GM19463 (cell line): Measurements from ENCODE around the gene SGTA.

Experiments
- ATAC-seq: cut with Tn5 transposase; IDR thresholded peaks from one replicate; pipeline ENCODE4 v1.9.1; 2021; ENCODE audit warnings: mild to moderate bottlenecking, moderate library complexity; ENCODE audit not compliant: unreplicated experiment

SGTA gene

DNA sequence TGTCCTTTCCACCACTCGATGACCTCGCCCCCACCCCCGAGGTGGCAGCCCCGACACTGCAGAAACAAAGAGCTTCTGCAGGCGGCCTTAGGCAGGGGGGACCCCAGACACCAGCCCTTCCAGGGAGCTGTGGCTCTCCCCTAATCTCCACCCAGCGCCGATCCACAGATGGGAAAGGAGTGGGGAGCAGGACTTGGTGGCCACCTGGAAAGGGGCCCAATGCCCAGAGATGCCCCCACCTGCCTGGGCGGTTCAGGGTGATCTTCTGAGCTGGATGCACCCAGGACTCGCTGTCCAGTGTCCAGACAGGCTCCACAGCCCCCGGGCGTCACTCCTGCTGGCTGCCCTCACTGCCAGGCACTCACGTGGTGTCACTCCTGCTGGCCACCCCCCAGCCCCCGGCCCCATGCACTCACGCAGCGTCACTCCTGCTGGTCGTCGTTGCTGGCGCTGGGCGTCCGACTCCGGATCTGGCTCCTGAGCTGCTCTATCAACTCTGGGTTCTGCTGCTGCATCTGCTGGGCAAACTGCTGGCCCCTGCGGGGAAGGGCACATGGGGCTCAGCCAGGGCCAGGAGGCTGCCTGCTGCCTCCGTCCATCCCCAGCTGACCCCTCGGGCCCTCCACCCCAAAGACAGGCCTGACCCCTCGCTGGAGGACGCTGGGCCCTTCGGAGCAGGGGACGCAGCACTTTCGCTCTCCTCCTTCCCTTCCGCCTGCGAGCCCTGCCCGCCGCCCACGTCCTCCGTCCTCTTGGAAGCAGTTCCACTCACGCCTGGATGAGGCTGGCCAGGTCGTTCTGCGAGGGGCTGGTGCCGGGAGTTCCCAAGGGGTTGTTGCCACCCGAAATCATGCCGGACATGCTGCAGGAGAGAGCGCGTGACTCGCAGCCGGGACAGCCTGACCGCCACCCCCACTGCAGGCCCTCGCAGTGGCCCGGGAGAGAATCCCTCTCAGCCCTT, 25.9 kb downstream of the SGTA start:
- ATAC-seq: no peak

DNA sequence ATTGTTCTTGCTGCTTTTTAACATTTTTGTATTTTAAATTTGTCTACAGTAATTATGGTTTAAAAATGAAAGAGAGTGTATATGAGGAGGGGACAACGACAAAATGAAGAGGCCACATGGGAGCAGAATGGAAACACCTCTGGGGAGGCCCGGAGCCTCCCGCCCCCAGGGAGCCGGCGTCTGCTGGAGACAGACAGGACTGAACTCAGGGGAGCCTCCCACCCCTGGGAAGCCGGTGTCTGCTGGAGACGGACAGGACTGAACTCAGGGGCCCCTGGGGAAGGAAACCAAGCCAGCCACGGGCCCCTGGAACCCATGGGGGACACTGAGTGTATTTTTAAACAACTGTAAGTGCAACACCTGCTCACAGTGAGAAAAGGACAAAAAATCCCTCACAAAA, 26.6 kb downstream of the SGTA start:
- ATAC-seq: no peak

DNA sequence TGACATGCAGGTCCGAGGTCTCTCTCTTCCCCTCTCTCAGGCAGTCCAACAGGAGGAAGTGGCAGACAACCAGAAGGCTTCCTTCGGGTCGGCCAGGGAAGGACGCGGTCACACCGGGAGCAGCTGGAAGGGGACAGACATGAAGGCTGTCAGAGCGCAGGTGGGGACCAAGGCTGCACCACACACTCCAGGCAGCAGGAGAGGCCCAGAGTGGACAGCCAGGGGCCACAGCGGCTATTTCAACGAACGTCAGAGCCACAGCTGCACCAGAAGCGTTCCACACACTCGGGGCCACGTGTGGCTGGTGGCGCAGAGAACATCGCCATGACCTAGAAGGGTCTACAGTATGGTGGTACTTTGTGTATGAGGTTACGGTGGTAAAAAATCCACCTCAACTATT, 27.3 kb downstream of the SGTA start:
- ATAC-seq: no peak

DNA sequence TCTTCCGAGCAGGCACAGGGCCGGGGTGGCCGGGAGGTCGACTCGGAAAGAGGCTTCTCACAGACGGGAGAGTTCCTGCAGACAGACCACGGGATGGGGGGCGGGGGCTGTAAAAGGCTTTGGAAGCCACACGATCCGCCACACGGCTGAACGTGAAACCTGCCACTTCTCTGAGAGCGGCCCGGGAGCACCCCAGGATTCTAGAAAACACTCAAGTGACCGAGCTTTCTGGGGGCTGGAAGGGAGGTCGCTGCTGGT, 27.7 kb downstream of the SGTA start:
- no peak for ATAC-seq

DNA sequence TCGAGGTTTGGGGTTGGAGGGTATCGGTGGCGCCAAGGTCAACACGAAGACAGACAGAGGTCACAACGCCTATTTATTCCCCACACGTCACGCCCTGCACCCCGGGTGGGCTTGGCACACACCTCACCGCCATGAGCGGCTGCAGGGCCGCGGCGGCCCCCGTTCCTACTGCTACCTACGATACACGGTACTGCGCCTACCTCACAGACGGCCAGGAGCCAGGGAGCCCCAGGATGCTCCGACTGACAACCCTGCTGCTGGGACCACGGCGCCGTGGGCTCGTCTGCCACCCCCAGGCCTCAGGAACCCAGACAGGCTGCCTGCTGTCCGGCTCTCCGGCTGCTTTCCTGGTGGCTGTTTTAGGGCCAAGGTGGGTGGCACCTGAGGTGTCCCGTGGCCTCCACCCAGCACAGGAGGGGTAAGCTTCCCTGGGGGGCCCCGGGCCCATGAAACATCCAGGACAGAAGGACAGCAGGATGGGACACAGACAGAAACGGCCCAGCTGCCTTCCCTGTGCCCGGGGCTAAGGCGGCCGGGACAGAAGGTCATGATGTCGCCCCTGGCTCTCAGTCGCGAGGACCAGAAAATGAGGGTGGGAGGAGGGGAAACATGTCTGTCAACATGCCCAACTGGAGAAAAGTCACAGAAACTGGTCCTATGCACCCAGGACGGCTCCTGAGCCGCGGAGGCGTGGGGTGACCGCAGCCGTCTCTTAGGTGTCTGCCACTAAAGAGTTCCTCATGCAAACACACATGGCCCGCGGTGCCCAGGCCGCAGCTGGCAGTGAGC, 28.2 kb downstream of the SGTA start:
- no peak for ATAC-seq

DNA sequence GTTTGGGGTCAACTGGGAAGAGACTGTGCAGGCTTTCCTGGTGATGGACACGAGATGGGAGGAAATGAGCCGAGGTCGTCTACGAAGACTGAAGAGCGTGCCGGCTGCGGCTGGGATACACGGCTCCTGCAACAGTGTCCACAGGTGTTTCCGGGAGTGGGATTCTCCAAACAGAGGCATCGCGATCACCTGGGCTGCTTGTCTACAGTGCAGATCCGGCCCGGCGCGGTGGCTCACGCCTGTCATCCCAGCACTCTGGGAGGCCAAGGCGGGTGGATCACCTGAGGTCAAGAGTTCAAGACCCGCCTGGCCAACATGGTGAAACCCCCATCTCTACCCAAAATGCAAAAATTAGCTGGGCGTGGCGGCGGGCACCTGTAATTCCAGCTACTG, 31.6 kb downstream of the SGTA start:
- no peak for ATAC-seq

DNA sequence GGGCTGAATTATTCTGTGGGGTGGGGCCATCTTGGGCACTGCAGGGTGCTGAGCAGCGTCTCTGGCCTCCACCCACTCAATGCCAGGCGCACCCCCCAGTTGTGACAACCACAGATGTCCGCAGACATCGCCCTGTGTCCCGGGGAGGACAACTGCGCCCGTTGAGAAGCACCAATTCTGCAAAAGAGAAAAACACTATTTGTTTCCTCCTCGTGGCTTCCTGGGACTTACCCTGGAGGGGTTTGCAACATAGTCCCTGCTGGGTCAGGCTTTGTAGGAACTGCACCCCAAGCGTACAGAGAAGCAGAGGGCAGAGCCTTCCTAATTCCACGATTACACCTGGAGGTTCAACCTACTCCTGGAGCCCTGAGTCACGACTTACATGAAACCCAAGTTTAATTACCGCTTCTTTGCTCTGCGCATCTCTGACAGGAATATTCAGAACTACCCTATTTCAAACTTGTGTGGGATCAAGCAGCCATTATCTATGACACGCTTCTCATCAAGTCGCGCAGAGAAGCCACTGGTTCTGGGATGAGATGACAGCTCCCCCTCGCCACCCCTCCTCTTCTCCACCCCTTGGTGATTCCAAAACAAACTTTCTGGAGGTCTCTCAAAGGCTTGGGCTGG, 32.1 kb downstream of the SGTA start:
- ATAC-seq: no peak

DNA sequence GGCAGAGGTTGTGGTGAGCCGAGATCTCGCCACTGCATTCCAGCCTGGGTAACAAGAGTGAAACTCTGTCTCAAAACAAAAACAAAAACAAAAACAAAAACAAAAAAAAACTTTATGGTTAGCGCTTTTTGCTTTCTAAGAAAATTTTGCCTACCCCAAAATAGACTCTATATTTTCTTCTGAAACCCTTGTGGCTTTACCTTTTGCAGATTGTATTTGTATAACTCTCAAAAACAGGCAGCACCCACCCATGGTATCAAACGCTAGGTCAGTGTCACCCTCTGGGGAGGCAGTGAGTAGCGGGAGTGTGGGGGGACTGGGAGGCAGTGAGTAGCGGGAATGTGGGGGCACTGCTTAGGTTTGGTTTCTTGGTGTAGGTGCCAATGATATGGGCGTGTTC, 35.7 kb downstream of the SGTA start:
- no peak for ATAC-seq

DNA sequence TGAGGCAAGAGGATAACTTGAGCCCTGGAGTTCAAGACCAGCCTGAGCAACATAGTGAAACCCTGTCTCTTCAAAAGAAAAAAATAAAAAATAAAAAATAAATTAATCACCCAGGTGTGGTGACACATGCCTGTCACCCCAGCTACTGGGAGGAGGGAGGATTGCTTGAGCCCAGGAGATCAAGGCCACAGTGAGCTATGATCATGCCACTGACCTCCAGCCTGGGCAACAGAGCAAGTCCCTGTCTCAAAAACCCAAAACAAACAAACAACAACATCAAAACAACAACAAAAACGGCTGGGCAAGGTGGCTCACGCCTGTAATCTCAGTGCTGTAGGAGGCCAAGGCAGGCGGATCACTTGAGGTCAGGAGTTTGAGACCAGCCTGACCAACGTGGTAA, 39.0 kb downstream of the SGTA start:
- ATAC-seq: no peak

DNA sequence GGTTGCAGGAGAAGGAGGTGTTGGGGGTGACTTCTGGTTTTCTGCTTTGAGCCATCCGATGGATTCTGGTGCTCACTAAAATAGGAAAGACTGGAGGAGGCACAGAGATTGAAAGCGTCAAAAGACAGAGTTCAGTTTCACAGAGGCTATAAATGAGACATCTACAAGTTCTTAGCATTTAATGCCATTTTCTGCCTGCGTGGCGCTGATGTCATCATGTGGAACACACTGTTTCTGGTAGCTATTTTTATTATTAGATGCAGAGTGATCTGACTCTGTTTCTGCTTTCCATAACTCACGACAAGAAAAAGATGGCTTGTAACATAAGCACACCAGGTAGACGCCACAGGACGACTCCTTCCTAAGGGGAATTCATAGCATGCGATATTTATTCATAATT, 40.0 kb downstream of the SGTA start:
- ATAC-seq: no peak

DNA sequence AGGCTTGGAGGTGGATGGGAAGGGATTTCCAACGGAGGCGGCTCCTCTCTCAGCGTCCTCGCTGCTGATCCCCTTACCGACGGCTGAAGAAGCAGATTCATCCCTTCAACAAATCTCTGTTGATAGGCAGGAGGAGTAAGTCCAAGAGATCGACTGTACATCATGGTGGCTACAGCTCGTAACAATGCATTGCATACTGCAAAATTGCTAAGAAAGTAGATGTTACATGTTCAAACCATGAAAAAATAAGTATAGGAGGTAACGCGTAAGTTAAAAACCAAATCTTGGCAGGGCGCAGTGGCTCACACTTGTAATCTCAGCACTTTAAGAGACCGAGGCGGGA, 42.8 kb downstream of the SGTA start:
- ATAC-seq: no peak

DNA sequence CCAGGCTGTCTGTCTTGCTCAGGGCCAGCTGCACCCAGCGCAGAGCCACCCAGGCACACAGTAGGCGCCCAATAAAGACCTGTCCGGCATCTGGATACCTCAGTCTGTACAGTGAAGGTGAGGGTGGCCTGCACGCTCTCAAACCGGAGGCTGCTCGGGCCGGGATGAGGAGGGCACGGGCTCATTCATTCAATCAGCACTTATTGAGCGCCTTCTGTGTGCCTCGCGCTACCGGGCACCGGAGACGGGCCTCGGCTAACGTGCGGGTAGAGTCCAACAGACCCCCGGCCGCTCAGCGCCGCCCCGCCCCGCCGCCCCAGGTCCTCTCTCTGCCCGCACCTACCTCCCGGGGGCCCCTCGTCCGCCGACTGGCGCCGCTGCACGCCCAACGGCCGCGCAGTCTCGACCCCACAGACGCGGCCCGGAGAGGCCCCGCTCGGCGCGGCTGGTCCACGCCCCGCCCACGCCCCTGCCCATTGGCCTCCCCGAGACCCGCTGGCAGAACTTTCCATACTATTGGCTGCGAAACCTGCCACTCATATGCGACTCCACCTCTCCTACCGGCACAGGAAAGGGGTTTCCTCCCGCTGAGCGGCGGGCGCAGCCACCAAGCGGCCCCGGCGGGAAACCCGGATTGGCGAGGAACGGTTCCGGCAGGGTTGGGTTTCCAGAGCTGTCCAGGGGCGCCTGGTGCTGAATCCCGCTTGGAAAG, 43.3 kb downstream of the SGTA start, which contains the start of gene SLC39A3:
Gene SLC39A3, minus strand, starts transcription at position 416 of the 712 bp plus-strand sequence. CDS start 2,760 bp downstream, outside the sequence.
- ATAC-seq: peak; percentile 97

DNA sequence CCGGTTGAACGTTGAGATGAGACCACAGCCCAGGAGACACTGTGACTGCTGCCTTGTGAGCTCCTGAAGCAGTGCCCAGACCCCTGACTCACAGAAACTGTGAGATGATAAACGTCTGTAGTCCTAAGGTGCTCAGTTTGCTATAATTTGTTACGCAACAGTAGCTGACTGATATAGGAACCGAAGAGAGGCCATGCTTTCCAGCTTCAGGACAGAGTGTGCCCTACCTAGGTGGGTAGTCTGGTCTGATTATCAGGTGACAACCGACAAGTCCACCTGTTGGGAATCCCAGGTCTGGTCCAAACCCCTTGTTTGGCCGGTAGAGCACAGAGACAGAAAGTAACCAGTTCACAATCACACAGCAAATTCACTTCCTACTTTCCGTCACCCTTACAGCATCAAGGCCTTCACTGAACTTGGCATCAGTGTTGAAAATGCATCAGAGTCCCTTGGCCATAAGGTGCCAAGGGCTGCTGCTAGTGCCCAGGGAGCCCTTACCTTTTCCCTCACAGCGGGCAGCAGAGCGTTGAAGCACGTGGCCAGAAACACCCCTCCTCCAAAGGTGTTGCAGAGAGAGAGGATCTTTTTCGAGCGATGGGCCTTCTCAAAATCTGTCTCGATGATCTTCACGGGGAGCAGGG, 46.4 kb downstream of the SGTA start:
- no peak for ATAC-seq

DNA sequence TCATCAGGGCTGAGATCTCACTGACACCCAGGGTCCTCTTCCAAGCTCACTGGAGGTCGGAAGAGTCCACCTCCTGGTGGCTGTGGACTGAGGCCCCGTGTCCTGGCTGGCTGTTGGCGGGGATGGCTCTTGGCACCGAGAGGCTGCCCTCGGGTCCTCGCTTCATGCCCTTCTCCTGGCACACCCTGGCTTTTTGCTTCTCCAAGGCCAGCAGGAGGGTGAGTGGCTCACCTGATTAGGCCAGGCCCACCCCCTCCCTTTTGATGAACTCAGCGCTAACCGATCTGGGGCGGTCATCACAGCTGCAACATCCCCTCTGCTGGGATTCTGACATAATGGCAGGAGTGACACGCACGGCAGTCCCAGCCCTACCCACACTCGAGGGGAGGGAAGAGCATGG, 47.7 kb downstream of the SGTA start:
- no peak for ATAC-seq

DNA sequence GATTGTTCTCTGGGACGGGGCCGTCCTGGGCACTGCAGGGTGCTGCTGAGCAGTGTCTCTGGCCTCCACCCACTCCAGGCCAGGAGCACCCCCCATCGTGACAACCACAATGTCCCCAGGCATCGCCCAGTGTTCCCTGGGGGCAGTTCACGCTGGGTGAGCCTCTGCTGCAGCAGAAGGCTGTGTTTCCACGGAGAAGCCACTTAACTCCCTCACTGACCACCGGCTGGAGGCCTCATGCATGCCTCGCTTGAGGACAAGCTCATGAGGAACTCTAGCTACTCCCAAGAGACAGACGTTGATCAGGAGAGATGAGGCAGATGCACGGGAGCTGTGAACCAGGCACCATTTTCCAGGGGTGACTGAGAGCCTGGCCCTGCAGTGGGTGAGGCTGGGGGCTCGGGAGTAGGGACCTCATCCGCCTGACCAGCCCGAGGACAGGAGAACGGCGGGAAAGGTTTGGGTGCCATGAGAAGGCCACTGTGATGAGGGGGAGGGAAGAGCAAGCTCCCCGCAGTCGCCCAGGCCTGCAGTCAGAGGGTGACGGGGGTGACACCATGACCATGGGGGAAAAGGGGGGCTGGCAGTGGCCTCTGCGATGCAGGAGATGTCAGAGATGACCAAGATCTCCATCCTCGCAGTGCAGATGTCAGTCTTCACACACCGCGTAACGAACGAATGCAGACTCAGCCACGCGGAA, 48.3 kb downstream of the SGTA start:
- no peak for ATAC-seq

DNA sequence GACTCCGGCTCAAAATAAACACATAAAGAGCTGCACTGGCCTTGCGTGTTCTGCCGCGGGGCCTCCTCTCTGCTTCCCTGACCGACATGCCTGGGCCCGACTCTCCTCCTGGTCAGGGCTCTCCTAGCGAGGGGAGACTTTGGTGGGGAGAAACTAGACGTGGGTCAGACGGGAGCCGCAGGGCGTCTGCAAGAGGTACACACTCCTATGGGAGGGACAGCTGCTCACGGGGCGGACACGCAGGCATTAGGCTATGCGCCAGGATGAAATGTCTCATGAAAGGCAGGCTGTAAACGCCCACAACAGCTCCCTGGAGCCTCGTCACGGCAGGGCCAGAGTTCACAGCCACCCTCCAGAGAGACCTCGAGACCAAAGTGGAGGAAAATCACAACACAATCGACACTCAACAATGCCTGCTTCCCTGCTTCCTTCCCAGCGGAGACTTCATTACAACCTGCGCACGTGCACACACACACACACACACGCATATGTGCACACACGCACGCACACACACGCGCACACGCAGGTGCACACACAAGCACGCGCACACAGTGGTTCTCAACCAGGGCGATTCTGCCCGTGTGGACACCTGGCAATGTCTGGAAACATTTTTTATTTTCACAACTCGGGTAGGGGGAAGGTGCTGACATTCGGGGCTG, 49.0 kb downstream of the SGTA start:
- no peak for ATAC-seq

DNA sequence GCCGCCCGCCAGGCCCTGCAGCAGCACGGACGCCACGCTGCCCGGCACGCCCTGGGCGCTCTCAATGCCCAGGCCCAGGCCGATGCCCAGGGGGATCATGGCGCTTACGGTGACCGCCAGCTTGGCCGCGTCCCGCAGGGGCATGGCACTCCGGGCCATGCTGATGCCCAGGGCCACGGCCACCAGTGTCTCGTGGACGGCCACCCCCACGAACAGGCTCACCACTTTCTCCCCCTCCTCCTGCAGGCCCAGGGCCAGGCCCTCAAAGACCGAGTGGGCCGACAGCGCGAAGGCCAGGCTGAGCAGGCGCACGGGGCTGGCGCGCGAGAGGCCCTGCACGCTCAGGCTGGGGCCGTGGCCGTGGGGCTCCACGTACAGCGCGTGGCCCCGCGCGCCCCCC, 50.2 kb downstream of the SGTA start:
- ATAC-seq: no peak

DNA sequence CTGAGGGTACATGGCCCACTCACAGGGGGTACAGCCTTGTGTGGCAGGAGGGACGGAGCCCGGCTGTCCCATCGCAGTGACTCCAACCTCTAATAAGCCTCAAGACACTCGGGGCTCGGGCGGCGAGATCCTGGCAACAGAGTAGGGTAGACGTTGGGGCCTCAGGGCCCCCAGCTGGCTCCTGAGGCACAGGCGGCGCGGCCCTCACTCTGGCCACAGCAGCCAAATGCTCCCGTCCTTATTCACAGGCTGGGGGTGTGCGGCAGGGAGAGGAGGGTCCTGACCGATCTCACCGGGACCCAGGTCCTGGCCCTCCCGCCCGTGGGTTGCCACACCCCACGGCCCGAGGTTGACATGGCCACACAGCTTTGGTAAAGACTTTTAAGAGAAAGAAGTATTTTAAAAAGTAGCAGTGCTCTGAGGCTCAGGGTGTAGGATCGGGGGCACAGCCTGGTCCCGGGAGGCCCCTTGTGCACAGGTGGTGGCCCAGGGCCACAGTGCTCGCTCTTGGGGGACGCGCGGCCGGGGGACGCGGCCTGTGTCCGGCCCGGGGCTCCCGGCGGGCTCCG, 50.8 kb downstream of the SGTA start:
- ATAC-seq: no peak
